HG03066 (cell line): ENCODE results near the gene SCMH1.

Source experiments
- ATAC-seq: cut with Tn5 transposase; IDR thresholded peaks from one replicate; pipeline ENCODE4 v1.9.1; 2021; ENCODE audit warnings: low read depth; ENCODE audit not compliant: unreplicated experiment

The SCMH1 gene

DNA sequence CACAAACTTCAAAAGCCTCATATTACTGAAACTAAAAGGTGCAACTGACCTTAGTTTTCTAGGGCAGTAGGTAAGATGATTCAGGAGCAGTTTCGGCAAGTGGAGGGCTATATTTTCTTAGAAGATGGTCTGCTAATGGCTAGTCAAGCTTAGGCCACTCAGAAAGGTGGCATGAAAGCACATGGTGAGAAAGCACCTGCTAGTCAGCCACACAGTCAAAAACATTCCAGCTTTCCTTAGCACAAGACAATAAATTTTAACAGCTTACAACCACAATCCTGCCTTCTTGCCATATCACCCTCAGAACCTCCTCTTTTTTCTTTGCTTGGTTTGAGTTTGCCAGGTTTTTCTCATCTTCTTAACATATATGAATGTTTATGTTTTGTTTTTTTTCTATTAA lies 139.5 kb downstream of the SCMH1 start:
- no peak for ATAC-seq

DNA sequence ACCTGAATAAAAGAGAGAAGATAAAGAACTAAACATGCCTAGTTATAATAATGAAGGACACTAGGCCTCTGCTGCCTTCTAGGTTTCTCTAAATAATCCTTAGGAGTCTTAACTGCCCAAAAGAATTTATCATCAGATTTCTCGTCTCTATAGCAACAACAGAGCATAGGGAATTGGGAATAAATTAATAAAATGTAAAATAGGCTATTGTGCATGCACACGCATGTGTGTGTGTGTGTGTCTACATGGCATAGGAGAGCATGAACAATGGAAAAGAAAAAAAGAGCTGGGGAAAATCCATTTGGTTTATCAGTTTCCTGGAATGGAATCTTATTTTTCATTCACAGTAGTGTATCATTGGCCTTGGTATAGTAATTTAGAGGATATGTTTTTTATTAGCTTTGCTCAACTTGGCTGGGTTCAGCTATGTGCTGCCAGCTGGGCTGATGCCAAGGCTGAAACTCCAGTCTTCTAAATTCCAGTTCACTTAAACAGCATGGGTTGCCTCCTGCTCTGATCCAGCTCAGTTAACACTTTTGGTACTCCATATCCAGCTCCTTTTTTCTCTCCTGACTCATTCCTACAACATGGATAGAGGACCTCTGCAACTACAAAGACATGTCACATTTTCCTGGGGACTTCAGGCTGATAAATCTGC lies 140.0 kb downstream of the SCMH1 start:
- ATAC-seq: no peak

- no peak for ATAC-seq
Observed at GRCh38 chr1:41101076-41101475, 141.0 kb downstream of the SCMH1 start.

- ATAC-seq: no peak
Observed at GRCh38 chr1:41100170-41100569, 141.9 kb downstream of the SCMH1 start.

DNA sequence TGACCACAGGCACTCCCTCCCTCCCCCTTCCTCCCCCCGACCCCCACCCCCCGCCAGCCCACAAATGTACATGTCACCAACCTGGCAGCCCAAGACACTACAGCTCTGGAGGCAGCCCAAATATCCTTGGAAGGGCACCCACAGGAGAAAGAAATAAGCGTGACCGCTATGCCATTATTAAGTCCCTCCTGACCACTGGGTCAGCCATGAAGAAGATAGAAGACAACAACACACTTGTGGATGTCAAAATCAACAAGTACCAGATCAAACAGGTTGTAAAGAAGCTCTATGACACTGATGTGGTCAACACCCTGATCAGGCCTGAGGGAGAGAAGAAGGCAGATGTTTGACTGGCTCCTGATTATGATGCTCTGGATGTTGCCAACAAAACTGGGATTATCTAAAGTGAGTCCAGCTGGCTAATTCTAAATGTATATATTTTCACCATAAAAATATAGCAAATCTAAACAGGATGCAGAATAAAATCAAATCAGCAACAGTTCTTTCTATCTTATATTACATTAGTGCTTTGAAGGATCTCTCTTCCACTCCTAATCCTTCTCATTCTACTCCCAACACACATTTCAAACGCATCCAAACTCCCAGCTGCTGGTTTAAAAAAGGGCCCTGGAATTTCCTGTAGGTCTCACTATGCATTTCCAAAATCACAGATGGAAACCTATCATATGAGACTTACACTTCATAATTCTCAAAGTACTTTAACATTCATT lies 143.2 kb downstream of the SCMH1 start:
- ATAC-seq: no peak

DNA sequence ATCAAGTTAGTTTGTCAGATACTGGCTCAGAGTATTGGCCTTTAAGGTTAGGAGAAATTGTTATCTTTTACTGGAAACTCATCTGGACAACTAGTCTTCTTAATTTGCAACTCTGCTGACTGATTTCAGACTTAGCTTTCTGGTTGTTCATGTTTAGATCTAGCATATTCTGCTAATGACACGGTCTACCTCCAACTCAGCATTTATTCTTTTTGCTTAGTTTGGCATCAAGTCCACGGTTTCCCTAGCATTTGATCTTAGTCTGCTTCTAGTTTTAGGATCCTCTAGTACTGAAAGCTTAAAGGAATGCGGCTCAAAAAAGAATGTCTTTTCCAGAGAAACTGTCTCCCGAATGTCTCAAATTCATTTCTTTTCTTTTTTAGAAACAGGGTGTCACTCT lies 145.0 kb downstream of the SCMH1 start:
- ATAC-seq: no peak

DNA sequence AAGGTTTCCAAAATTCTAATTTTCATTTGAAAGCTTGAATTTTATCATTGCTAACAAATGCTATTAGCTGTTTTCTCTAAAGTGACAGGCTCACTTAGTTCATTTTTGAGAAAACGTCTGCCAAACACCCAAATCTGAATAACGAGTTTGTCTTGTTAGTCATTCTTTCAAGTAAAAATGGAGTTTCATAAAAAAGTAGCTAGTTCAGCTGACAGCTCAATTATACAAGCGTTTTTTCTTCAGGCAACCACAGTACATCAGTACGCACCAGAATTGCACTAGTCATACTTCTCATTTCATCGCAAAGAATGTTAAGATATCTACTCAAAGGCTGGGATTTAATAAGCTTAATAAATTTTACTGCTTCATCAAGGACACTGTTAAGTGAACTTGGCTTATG lies 148.3 kb downstream of the SCMH1 start:
- ATAC-seq: no peak

- ATAC-seq: no peak
Observed at GRCh38 chr1:41086921-41087320, 155.2 kb downstream of the SCMH1 start.

GRCh38 chr1:41078616-41079015 lies 163.5 kb downstream of the SCMH1 start:
- ATAC-seq: no peak

GRCh38 chr1:41078193-41078592 lies 163.9 kb downstream of the SCMH1 start:
- no peak for ATAC-seq

GRCh38 chr1:41073971-41074370 lies 168.1 kb downstream of the SCMH1 start:
- ATAC-seq: no peak

DNA sequence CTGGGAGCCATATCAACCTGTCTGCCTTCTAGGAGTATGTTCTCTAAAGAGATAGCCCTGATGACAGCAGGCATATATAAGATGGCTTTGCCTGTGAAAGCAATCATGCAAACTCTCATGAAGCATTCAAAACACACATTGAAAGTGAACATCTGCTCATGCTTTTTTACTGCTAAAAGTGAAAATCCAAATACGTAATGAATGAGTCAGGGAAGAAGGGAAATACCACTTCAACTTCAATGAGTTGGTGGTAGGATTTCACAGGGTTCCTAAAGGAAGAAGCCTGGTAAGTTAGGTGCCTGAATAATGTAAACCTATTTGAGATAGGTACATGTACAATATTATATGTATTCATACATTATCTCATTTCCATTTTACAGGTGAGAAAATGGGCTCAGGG lies 170.1 kb downstream of the SCMH1 start:
- no peak for ATAC-seq

DNA sequence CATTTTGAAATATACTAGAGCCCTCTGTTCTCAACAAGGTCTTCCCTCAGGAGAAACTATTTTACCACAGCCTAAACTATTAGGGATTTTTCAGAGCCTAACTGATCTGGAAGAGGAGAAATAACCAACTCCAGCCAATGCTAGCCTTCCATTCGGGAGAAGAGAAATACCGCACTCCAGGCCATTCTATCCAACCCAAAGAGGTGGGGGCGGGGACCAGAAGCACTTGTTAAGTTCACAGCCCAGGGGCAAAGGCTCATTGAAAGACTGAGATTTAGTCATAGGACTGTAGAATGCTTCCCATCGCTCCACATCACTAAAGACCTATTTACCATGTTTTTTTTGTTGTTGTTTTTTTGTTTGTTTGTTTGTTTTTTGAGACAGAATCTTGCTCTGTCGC lies 185.2 kb downstream of the SCMH1 start:
- no peak for ATAC-seq

GRCh38 chr1:41053316-41053715 lies 188.8 kb downstream of the SCMH1 start:
- ATAC-seq: no peak

- ATAC-seq: no peak
Observed at GRCh38 chr1:41051022-41051421, 191.1 kb downstream of the SCMH1 start.

- no peak for ATAC-seq
Observed at GRCh38 chr1:41048540-41048939, 193.6 kb downstream of the SCMH1 start.

- no peak for ATAC-seq
Observed at GRCh38 chr1:41046347-41046775, 195.7 kb downstream of the SCMH1 start.

DNA sequence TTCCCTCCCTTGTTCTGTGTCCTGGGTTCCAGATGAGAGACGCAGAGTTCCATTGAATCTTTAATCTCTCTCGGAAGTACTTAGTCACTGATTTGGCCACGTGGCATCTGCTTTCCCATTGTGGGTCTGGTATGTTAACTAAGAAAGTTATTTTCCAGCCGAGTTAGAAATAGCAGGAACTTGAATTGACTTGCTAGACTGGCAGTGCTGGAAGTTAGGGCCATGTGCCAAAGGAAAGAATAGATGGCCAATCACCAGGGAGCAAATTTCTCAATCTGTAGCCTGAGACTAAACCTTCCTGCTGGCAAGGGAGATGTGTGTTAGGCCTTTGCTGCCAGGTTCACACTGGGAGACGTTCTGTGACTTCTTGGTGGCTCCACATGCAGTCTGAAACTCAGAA lies 196.4 kb downstream of the SCMH1 start:
- ATAC-seq: no peak

DNA sequence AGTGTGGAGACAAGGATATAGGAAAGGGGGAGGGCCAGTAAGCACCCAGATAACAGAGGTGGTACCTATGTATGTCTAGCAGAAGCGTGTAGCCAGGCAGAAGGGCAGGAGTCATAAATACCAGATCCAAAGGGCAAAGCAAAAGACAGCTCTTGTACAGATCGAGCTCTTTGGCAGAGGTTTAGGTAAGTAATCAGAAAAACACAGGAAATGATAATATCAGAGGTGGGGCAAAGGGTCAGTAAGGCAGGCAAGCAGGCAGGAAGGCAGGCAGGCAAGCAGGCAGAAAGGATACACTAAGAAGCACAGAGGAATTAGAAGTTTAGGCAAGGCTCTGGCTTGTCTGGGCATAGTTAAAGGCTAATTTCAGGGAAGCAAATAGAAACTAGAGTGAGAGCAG lies 197.9 kb downstream of the SCMH1 start:
- no peak for ATAC-seq

DNA sequence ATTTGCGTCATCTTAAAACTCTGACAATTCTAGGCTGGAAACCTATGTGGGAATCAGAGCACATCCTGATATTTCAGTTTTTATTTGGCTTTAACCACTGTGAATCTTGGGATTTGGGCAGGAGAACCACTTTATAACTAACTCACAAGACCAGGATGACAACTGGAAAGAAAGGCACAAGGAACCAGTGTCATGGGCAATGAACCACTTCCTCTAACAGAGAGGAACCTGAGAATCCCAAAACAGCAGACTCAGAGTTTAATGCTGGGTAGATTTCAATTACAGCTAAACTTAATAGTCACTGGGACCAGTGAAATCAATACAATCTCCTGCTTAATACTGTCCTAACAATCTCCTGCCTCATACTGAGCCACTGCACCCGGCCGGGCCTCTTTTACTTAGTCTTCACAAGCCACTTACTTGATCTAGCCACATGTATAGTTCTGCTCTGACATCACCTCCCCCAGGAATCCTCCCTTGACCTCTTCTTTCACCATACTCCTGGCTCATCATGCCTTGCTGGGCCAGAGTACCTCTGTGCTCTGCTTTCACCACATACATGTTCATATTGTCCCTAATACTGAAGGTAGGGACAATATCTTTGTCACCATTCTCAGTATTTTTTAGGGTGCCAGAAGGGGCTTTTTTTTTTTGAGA lies 200.4 kb downstream of the SCMH1 start:
- no peak for ATAC-seq

- ATAC-seq: no peak
Observed at GRCh38 chr1:41038110-41038509, 204.0 kb downstream of the SCMH1 start.
